ENCODE results near the gene SERPING1.

DNA sequence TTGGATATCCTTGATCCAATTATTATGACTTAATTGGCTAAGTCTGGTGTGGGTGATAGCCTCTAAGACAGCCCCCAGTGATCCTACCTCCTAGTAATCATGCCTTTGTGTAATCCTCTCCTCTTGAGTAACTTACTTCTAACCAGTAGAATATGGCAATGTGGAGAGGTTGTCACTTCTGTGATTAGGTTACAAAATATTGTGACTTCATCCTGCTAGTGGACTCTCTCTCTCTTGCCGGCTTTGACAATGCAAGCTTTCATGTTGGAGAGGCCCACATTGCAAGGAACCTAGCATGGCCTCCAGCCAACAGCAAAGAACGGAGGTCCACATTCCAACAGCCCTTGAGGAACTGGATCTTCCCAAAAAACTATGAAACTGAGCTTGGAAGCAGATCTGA lies 32.7 kb downstream of the SERPING1 start:
- TF ChIP-seq, protein P1, sequence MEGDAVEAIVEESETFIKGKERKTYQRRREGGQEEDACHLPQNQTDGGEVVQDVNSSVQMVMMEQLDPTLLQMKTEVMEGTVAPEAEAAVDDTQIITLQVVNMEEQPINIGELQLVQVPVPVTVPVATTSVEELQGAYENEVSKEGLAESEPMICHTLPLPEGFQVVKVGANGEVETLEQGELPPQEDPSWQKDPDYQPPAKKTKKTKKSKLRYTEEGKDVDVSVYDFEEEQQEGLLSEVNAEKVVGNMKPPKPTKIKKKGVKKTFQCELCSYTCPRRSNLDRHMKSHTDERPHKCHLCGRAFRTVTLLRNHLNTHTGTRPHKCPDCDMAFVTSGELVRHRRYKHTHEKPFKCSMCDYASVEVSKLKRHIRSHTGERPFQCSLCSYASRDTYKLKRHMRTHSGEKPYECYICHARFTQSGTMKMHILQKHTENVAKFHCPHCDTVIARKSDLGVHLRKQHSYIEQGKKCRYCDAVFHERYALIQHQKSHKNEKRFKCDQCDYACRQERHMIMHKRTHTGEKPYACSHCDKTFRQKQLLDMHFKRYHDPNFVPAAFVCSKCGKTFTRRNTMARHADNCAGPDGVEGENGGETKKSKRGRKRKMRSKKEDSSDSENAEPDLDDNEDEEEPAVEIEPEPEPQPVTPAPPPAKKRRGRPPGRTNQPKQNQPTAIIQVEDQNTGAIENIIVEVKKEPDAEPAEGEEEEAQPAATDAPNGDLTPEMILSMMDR (IDR thresholded peaks at IDR 0.05): no peak
- TF ChIP-seq EZH2 (IDR thresholded peaks at IDR 0.05; ENCODE audit: borderline replicate concordance, insufficient read depth, low read depth, low read length, poor library complexity, severe bottlenecking): no peak
